Fibroblast of skin of left biceps (primary cell): ENCODE results near the gene CCP110.

Experiments used
- DNase-seq, 2 experiments: peaks; one replicate each; pipeline ENCODE4 v3.0.0-alpha.2; 2013; ENCODE audit warnings: low read depth in 2 of 2

The CCP110 gene

GRCh38 chr16:19601083-19601976 is 77.6 kb downstream of the CCP110 start:
- no peak for DNase-seq
